ENCODE results near the gene PBX1. TPM values are rescaled to one million over a fixed set of nuclear protein-coding genes. Genes with fewer than 3 reads are reported as not detected.

PBX1 gene
- total RNA-seq, 2 experiments from 2014 or later = not detected

- TF ChIP-seq CTCF (IDR thresholded peaks at IDR 0.05) = no peak
- no peaks in the 10 kb centered on the region for H3K36me3 Mint-ChIP-seq (ENCODE audit: low read depth)
- H3K9me3 Mint-ChIP-seq = no peaks in the 10 kb centered on the region
- POLR2A ChIA-PET = no interaction called here
- no peak overlapping the region for H3K27ac Mint-ChIP-seq
- no peak overlapping the region for H3K4me3 Mint-ChIP-seq
- H3K4me1 Mint-ChIP-seq (ENCODE audit: low read depth) = no peaks in the 10 kb centered on the region
- no peak for DNase-seq
- intact Hi-C loops (cut with micrococcal nuclease) = no loop called here
- H3K27me3 Mint-ChIP-seq = no peaks in the 10 kb centered on the region
- CTCF ChIA-PET = interaction anchor here (0.9 kb wide), 1 partner anchor 27 kb away, joined by 5 read pairs; no protein-coding TSS in a partner anchor
- ATAC-seq = no peak
Observed at GRCh38 chr1:164759979-164760469, 201.0 kb downstream of the PBX1 start.

DNA sequence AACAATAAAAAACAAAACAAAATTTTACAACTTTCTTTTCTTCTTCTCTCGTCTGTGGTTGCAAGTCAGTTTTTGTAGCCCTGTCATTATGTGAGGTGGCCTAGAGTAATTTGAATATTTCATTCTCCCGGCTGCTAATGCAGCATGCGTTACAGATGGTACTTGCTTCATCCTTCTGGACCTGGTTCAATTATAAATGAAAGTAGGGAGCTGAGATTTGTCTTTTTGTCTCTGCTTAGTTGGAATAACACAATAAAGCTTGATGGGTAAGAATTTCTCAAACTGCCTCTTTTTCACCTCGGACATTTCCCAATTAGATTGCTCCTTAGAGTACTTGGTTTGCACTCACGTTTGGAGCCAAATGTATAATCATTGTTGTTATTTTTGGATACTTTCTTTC lies 201.6 kb downstream of the PBX1 start:
- Mint-ChIP-seq H3K9me3 (no peaks in the 10 kb centered on the region), H3K4me1 (ENCODE audit: low read depth) (no peaks in the 10 kb centered on the region), H3K36me3 (ENCODE audit: low read depth) (no peaks in the 10 kb centered on the region), H3K4me3 (no peak overlapping the region), H3K27ac (no peak overlapping the region), H3K27me3 (no peaks in the 10 kb centered on the region)
- intact Hi-C loops (cut with micrococcal nuclease) = no loop called here
- CTCF ChIA-PET = no interaction called here
- no peak for ATAC-seq
- POLR2A ChIA-PET = no interaction called here
- no peak for TF ChIP-seq CTCF (IDR thresholded peaks at IDR 0.05)
- DNase-seq = no peak

DNA sequence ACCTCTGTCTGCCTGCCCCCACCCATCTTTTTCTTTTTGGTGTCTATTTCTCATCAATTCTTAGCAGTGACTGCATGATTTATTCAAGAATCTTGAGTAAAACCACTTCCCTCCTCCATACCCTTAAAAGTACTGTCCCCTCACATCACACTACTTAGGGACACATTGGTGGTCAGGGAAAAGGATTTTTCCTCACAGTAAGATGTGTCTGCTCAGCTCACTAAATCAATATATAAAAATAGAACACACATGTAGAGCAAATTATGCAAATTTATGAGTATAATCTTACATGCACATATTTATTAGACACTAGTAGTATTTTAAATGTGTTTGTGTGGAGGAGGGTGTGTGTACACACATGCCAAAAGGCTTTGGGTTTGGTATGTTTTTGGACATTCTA lies 202.0 kb downstream of the PBX1 start:
- no peaks in the 10 kb centered on the region for H3K27me3 Mint-ChIP-seq
- no peak for TF ChIP-seq CTCF (IDR thresholded peaks at IDR 0.05)
- no peak for ATAC-seq
- POLR2A ChIA-PET = no interaction called here
- CTCF ChIA-PET = no interaction called here
- H3K9me3 Mint-ChIP-seq = no peaks in the 10 kb centered on the region
- H3K4me1 Mint-ChIP-seq (ENCODE audit: low read depth) = no peaks in the 10 kb centered on the region
- intact Hi-C loops (cut with micrococcal nuclease) = no loop called here
- no peak for DNase-seq
- H3K27ac Mint-ChIP-seq = no peak overlapping the region
- no peaks in the 10 kb centered on the region for H3K36me3 Mint-ChIP-seq (ENCODE audit: low read depth)
- no peak overlapping the region for H3K4me3 Mint-ChIP-seq

- no peak for DNase-seq
- no peak for TF ChIP-seq CTCF (IDR thresholded peaks at IDR 0.05)
- Mint-ChIP-seq H3K9me3 (no peaks in the 10 kb centered on the region), H3K27me3 (no peaks in the 10 kb centered on the region), H3K4me3 (no peak overlapping the region), H3K36me3 (ENCODE audit: low read depth) (no peaks in the 10 kb centered on the region), H3K4me1 (ENCODE audit: low read depth) (no peaks in the 10 kb centered on the region), H3K27ac (no peak overlapping the region)
- intact Hi-C loops (cut with micrococcal nuclease) = no loop called here
- POLR2A ChIA-PET = no interaction called here
- CTCF ChIA-PET = no interaction called here
- no peak for ATAC-seq
Observed at GRCh38 chr1:164763098-164763497, 204.1 kb downstream of the PBX1 start.

DNA sequence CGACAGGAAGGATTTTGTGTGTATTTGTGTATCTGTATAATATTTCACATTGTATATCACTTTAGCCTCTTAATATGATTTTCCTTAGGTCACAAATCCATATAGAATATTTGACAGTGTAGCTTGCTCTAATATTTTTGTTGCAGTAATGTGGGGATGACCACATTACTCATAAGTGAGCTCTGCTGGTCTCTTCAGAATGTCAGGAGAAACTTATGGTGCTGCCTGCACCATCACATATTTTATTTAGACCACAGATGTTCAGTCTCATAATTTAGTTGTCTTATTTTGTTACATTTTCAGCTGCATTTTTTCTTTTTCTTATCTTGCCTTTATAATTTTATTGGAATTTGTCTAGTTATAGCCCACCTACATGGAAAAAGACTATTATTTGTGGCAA lies 205.3 kb downstream of the PBX1 start:
- Mint-ChIP-seq H3K9me3 (no peaks in the 10 kb centered on the region), H3K27ac (no peak overlapping the region), H3K4me1 (ENCODE audit: low read depth) (no peaks in the 10 kb centered on the region), H3K27me3 (no peaks in the 10 kb centered on the region), H3K36me3 (ENCODE audit: low read depth) (no peaks in the 10 kb centered on the region), H3K4me3 (no peak overlapping the region)
- ChIA-PET CTCF (interaction anchor here (0.7 to 1.2 kb wide), 4 partner anchors 9 to 24 kb away, joined by 3 to 5 read pairs (median 3); no protein-coding TSS in a partner anchor), POLR2A (no interaction called here)
- no peak for TF ChIP-seq CTCF (IDR thresholded peaks at IDR 0.05)
- intact Hi-C loops (cut with micrococcal nuclease) = no loop called here
- DNase-seq (no peak), ATAC-seq (no peak)

Data from activated CD8-positive, alpha-beta T cell treated with anti-CD3 and anti-CD28 coated beads for 36 hours (primary cell).